GM19239 (cell line): Measurements from ENCODE around the gene ABCB11.
"Not testable (repeated sequence)": the region's sequence is repeated elsewhere in the genome, so short reads cannot be mapped to it uniquely, and the experiment has no call there.

Source experiments
- DNase-seq: peaks from one replicate; pipeline ENCODE4 v3.0.0; 2011; ENCODE audit warnings: low spot score; ENCODE audit not compliant: insufficient read length
- FAIRE-seq: peaks from 2 replicates; lab custom pipeline; 2011; peaks lifted over from hg19 to GRCh38; lab: Jason Lieb, UNC

The ABCB11 gene

GRCh38 chr2:168941297-168941696, 89.8 kb downstream of the ABCB11 start:
- DNase-seq (no peak), FAIRE-seq (no peak)

- no peak for DNase-seq
- no peak for FAIRE-seq
These were observed 91.2 kb downstream of the ABCB11 start for GRCh38 chr2:168939918-168940317.

- FAIRE-seq (no peak), DNase-seq (no peak)
These were observed 92.1 kb downstream of the ABCB11 start for GRCh38 chr2:168939061-168939460.

- no peak for DNase-seq
- FAIRE-seq = no peak
These were observed 95.1 kb downstream of the ABCB11 start for GRCh38 chr2:168935810-168936581.

- DNase-seq (no peak), FAIRE-seq (no peak)
These were observed 96.3 kb downstream of the ABCB11 start for GRCh38 chr2:168934826-168935225.

- DNase-seq, FAIRE-seq: not testable (repeated sequence)
These were observed 99.0 kb downstream of the ABCB11 start for GRCh38 chr2:168932174-168932573.

GRCh38 chr2:168930242-168930641, 100.9 kb downstream of the ABCB11 start:
- FAIRE-seq = no peak

GRCh38 chr2:168929031-168929430, 102.1 kb downstream of the ABCB11 start:
- FAIRE-seq = no peak
- no peak for DNase-seq

More at GRCh38 chr2:168930242-168930641, 100.9 kb downstream of the ABCB11 start:
- no peak for DNase-seq

GRCh38 chr2:168928113-168928831, 102.9 kb downstream of the ABCB11 start:
- FAIRE-seq (no peak), DNase-seq (no peak)

- FAIRE-seq (no peak), DNase-seq (no peak)
These were observed 104.3 kb downstream of the ABCB11 start for GRCh38 chr2:168926621-168927386.

- DNase-seq = peak; percentile 4
- peak; percentile 78 for FAIRE-seq
These were observed 110.5 kb downstream of the ABCB11 start for GRCh38 chr2:168920504-168921157.

- DNase-seq (no peak), FAIRE-seq (no peak)
These were observed 114.8 kb downstream of the ABCB11 start for GRCh38 chr2:168916331-168916675.

- no peak for DNase-seq
- FAIRE-seq = no peak
These were observed 115.4 kb downstream of the ABCB11 start for GRCh38 chr2:168915441-168916330.

GRCh38 chr2:168913495-168913894, 117.6 kb downstream of the ABCB11 start:
- no peak for FAIRE-seq
- DNase-seq = no peak

GRCh38 chr2:168912901-168913369, 118.2 kb downstream of the ABCB11 start:
- no peak for DNase-seq
- FAIRE-seq = no peak

- FAIRE-seq (no peak), DNase-seq (no peak)
These were observed 118.7 kb downstream of the ABCB11 start for GRCh38 chr2:168912466-168912865.

- DNase-seq (no peak), FAIRE-seq (no peak)
These were observed 120.8 kb downstream of the ABCB11 start for GRCh38 chr2:168910330-168910729.

GRCh38 chr2:168907940-168908662, 123.0 kb downstream of the ABCB11 start:
- FAIRE-seq (no peak), DNase-seq (no peak)

GRCh38 chr2:168904358-168904757, 126.8 kb downstream of the ABCB11 start:
- DNase-seq = no peak
- FAIRE-seq = no peak
